SK-N-MC (cell line): Measurements from ENCODE around the gene VPS11.

Source experiments
- EZH2 ChIP-seq: fragments of 200-600 bp; sonication (generic); IDR thresholded peaks from one replicate; pipeline ENCODE4 v1.6.1; 2017; ENCODE audit warnings: antibody characterized with exemption
- POLR2AphosphoS5 ChIP-seq: IDR thresholded peaks from 2 replicates; pipeline ENCODE4 v1.6.1; 2012; ENCODE audit warnings: mild to moderate bottlenecking, low read depth, low read length, borderline replicate concordance

- TF ChIP-seq POLR2AphosphoS5 (peak; percentile 96), EZH2 (no peak)
These were observed 17.2 kb downstream of the VPS11 start, which contains the start of gene HMBS for GRCh38 chr11:119084663-119085436.
